GM19099 (cell line): ENCODE measurements around the gene PGGHG.

ENCODE experiments used
- POLR2A ChIP-seq: IDR thresholded peaks from 3 replicates; pipeline ENCODE4 v1.6.1; 2011; ENCODE audit warnings: low read depth; ENCODE audit not compliant: insufficient read length; ENCODE audit errors: extremely low read depth

PGGHG gene

GRCh38 chr11:297586-298405 lies 8.9 kb downstream of the PGGHG start:
- no peak for TF ChIP-seq POLR2A

- TF ChIP-seq POLR2A, result no peak
These were observed 9.6 kb downstream of the PGGHG start for GRCh38 chr11:298406-299065.

- TF ChIP-seq POLR2A, result no peak
These were observed 10.4 kb downstream of the PGGHG start, which contains the start of gene IFITM5 for GRCh38 chr11:299081-299891. IFITM5 (minus strand) TSS chr11:299526; CDS start chr11:299490, 36 bp downstream.

- no peak for TF ChIP-seq POLR2A
These were observed 11.2 kb downstream of the PGGHG start for GRCh38 chr11:299951-300735.

GRCh38 chr11:303363-303762 lies 14.4 kb downstream of the PGGHG start:
- TF ChIP-seq POLR2A, result no peak

GRCh38 chr11:304061-304506 lies 15.2 kb downstream of the PGGHG start:
- no peak for TF ChIP-seq POLR2A

GRCh38 chr11:304915-305843 lies 16.3 kb downstream of the PGGHG start:
- TF ChIP-seq POLR2A, result no peak

- no peak for TF ChIP-seq POLR2A
These were observed 16.9 kb downstream of the PGGHG start for GRCh38 chr11:305844-306211.

GRCh38 chr11:306645-307371 lies 17.9 kb downstream of the PGGHG start:
- TF ChIP-seq POLR2A, result no peak

- TF ChIP-seq POLR2A, result peak; percentile 56
These were observed 19.1 kb downstream of the PGGHG start, which contains the start of gene IFITM2 for GRCh38 chr11:307766-308708. IFITM2 (plus strand) TSS chr11:307816; CDS start chr11:308193, 377 bp downstream.

GRCh38 chr11:312092-312816 lies 23.3 kb downstream of the PGGHG start:
- TF ChIP-seq POLR2A, result no peak
